CD4-positive, alpha-beta T cell treated with Interferon alpha-2 for 1 hour (primary cell): Measurements from ENCODE around the gene DOHH.
"Not testable (repeated sequence)": the region's sequence is repeated elsewhere in the genome, so short reads cannot be mapped to it uniquely, and the experiment has no call there.

Experiments used
- DNase-seq, 2 donors: peaks; one replicate each; pipeline ENCODE4 v3.0.0-alpha.2; 2020 to 2022

Gene DOHH

DNA sequence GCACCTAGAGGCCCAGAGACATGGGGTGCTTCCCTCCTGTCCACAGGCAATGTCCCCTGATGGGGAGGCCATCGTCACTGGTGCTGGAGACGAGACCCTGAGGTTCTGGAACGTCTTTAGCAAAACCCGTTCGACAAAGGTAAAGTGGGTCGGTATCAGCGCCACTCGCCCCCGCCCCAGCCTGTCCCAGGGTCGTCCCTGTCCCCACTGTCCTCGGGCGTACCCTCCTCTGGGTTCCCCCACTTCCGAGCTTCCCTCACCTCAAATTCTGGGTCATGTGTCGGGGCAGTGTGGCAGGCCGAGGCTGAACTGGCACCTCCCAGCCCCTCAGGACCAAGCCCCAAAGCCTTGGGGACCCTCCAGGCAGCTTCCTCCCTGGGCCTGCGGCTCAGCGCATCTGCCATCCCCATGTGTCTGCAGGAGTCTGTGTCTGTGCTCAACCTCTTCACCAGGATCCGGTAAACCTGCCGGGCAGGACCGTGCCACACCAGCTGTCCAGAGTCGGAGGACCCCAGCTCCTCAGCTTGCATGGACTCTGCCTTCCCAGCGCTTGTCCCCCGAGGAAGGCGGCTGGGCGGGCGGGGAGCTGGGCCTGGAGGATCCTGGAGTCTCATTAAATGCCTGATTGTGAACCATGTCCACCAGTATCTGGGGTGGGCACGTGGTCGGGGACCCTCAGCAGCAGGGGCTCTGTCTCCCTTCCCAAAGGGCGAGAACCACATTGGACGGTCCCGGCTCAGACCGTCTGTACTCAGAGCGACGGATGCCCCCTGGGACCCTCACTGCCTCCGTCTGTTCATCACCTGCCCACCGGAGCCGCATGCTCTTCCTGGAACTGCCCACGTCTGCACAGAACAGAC lies 34.1 kb upstream of the DOHH start:
- DNase-seq = no peak

DNA sequence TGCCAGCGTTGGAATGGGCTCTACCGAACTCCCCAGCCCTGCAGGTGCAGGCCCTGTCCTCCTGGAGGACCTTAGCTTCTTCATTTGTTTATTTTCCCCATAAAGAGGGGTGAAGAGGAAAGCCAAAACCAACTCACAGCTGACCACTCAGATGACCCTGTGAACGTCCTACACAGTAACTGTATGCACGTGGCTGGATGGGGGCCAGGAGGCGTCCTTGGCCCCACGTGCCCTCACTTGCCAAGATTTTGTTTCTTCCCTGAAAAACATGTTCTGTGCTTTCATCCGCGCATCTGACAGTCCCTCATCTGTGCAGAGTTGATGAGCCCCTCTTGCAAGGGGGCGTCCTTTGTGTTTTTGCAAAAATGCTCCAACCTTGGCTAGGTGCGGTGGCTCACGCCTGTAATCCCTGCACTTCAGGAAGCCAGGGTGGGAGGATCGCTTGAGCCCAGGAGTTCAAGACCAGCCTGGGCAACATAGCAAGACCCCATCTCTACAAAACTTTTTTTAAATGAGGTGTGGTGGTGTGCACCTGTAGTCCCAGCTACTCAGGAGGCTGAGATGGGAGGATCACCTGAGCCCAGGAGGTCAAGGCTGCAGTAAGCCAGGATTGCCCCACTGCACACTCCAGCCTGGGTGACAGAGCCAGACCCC lies 33.2 kb upstream of the DOHH start:
- DNase-seq = no peak

DNA sequence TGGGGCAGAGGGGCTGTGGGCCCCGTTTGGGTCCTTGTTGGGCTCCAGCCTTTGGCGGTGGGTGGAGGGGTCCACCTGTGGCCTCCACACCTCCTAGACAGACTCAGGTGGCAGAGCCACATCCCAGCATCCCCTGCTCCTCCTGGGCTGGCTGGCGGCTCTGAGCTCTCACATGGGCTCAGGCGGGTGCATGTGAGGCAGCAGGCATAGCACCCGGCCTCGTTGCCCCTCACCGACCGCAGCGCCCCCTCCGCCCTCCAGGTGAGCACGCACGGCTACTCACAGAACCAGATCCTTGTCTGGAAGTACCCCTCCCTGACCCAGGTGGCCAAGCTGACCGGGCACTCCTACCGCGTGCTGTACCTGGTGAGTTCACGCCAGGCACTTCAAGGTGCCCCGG lies 32.6 kb upstream of the DOHH start:
- no peak for DNase-seq

DNA sequence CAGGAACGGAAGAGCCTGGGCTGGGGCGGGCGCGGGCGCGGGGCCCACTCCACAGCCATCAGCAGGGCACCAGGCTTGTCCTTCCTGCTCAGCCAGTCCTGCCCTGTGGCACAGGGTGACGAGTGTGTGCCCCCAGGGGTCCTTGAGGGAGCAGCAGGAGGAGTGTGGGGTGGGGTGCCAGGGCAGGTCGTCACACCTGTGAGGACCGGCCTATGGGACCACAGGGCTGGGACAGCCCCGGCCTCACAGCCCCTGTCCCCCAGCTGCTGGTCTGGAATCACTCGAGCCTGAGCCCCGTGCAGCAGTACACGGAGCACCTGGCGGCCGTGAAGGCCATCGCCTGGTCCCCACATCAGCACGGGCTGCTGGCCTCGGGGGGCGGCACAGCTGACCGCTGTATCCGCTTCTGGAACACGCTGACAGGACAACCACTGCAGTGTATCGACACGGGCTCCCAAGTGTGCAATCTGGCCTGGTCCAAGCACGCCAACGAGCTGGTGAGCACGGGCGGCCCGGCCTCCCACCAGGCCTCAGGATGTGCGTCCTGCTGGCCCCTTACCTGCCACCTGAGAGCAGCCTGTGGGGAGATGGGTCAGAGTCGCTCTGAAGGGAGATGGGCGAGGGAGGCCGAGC lies 31.8 kb upstream of the DOHH start:
- DNase-seq = no peak

GRCh38 chr19:3531716-3532115 lies 31.2 kb upstream of the DOHH start:
- no peak for DNase-seq

DNA sequence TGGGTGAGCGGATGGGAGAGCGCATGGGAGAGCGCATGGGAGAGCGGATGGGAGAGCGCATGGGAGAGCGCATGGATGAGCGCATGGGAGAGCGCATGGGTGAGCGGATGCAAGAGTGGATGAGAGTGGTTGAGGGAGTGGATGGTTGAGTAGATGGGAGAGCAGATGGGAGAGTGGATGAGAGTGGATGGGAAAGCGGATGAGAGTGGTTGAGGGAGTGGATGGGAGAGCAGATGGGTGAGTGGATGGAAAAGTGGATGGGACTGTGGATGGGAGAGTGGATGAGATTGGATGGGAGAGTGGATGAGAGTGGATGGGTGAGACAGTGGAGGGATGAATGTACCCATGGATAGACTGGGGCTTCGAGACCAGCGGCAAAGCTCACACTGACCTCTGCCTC lies 29.9 kb upstream of the DOHH start:
- DNase-seq = no peak

DNA sequence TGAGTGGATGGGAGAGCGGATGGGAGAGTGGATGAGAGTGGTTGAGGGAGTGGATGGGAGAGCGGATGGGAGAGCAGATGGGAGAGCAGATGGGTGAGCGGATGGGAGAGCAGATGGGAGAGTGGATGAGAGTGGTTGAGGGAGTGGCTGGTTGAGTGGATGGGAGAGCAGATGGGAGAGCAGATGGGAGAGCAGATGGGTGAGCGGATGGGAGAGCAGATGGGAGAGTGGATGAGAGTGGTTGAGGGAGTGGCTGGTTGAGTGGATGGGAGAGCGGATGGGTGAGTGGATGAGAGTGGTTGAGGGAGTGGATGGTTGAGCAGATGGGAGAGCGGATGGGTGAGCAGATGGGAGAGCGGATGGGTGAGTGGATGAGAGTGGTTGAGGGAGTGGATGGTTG lies 28.8 kb upstream of the DOHH start:
- DNase-seq = not testable (repeated sequence)

DNA sequence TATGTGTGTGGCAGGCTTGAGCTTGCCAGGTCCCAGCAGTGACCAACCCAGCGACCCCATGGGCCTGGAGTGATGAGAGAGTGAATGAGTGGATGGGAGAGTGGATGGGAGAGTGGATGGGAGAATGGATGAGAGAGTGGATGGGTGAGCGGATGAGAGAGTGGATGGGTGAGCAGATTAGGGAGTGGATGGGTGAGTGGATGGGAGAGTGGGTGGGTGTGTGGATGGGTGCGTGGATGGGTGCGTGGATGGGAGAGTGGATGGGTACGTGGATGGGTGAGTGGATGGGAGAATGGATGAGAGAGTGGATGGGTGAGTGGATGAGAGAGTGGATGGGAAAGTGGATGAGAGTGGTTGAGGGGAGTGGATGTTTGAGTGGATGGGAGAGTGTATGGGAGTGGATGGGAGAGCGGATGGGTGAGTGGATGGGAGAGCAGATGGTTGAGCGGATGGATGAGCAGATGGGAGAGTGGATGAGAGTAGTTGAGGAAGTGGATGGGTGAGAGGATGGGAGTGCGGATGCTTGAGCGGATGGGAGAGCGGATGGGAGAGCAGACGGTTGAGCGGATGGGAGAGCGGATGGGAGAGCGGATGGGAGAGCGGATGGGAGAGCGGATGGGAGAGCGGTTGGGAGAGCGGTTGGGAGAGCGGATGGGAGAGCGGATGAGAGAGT lies 28.2 kb upstream of the DOHH start:
- no peak for DNase-seq

DNA sequence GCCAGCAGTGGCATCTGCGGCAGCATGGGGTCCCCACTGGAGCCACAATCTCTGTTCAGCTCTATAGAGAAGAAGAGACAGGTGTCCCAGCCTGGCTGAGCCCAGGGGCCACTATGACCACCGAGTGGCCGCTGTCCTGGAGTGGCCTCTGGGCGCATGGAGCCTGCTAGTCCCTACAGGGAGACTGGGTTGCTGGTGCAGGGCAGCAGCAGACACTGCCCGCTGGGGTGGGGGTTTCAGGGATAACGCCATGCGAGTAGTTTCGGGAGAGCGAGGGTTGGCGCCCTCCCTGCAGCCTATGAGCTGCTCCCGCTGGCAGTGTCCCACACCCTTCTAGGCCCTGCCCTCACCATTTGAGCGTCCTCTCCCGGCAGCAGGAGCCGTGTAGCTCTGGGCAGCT lies 27.6 kb upstream of the DOHH start:
- DNase-seq = no peak

GRCh38 chr19:3527238-3527910 lies 26.9 kb upstream of the DOHH start:
- DNase-seq = no peak

- DNase-seq = no peak
Measured at GRCh38 chr19:3526507-3527237, 26.2 kb upstream of the DOHH start.

- DNase-seq = no peak
Measured at GRCh38 chr19:3524904-3525451, 24.5 kb upstream of the DOHH start.

DNA sequence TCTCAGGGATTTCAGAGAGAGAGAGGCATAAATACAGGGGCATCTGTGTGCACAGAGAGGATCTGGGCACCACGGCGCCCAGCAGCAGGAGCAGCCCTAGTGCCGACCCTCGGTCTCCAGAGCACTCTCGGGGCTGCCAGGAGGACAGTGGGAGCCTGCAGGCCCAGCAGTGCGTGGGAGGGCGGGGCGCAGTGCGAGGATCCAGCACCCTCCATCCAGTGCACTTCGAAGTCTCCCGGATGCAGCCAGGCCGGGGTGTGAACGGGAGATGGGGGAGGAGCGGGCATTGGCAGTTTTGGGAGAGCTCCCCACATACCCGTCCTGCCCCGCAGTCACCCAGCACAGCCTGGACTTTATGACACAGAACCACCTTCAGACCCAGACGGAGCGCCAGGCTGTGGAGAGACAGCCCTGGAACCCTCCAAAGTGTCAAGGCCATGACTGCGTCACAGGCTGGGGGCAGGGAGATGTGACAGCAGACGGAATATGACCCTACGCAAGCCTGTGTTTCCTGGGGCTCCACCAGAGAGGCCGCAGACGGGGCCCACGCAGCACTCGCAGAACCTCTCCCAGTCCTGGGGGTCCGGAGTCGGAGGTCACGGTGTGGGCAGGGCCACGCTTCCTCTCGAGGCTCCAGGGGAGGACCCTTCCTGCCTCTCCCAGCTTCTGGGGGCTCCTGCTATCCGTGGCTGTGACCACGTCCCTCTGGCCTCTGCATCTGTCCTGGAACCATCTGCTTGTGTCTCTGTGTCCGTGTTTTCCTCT lies 23.8 kb upstream of the DOHH start:
- DNase-seq = no peak

GRCh38 chr19:3523361-3524077 lies 23.0 kb upstream of the DOHH start:
- no peak for DNase-seq

DNA sequence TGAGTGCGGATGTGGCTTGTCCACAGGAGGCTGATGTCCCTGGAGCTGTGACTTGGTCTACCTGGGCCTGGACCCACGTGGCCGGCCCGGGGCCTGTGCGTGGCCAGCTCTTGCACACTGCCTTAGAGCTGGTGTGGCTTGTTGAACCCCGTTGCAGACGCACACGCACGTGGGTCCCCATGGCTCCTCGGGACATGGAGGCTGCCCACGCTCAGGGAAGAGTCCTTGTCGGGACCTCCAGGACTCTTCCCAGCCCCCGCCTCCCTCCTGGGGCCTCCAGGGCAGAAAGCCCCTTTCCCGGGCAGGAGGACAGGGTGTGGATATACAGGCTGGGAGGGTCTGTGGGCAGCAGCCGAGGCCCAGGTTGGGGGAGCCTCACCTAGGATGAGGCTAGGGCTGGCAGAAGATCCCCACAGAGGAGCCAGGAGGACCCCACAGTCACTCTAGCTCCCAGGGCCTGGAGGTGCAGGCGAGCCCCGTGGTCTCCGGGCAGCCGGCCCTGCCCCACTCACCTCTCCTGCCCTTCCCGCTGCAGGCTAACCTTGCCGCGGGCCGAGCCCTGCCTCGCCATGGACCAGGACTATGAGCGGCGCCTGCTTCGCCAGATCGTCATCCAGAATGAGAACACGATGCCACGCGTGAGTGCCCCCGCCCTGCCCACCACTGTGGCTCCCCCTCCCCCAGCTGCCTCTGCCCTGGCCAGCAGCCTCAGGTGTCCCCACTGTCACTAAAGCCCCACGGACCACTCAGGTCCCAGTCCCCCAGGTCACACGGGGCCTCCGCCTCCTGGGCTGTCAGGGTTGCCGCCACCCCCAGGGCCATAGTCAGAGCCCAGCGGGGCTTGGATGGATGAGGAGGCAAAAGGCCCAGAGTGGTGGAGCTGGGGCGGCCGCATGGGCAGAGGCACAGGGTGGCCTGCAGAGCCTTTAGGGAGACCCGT lies 22.2 kb upstream of the DOHH start:
- DNase-seq = no peak

DNA sequence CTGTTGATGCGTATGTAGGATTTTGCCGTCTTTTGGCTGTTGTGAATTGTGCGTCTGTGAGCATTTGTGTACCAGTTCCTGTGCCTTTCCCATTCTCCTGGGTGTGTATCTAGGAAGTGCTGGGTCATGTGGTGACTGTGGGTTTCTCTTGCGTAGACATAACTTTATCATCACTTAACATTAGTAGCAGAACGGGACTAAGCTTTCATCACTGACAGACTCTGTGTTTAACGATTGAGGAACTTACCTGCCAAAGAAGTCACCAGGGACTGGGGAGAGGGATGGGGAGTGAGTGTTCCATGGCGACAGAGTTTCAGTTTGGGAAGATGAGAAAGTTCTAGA lies 20.6 kb upstream of the DOHH start:
- DNase-seq = no peak

GRCh38 chr19:3520166-3521103 lies 20.0 kb upstream of the DOHH start:
- DNase-seq = no peak

DNA sequence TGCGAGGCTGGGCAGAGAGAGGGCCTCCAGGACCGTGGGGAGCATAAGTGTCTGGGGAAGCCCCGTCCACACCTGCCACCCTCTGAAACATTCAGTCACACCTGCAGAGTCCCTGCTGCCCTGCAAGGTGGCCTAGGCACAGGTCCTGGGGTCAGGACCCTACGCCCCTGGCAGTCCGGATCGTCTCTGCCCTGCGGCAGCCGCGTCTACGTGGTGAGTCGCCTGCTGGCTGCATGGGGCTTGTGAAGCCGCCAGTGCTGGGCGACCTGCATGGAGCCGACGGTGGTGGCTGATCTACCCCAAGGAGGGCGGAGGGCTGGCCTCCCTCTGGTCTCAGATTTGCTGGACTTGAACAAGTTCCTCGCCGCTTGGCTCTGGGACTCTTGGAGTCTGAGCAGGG lies 18.7 kb upstream of the DOHH start:
- no peak for DNase-seq
